H1 (cell line): ENCODE data around the gene CHD6.

Experiments
- CHD1 ChIP-seq: IDR thresholded peaks from 2 replicates; pipeline ENCODE4 v1.6.1; 2012; ENCODE audit warnings: low read depth, low read length, improper control_type of control experiment
- EP300 ChIP-seq, 2 experiments: IDR thresholded peaks; 1 replicate in 1 of 2; 2 replicates in 1 of 2; pipeline ENCODE4 v1.6.1; 2011 to 2012; ENCODE audit warnings: low read depth in 2 of 2, low read length in 2 of 2, mild to moderate bottlenecking in 2 of 2, borderline replicate concordance in 1 of 2, inconsistent platforms in 1 of 2, moderate library complexity in 1 of 2
- PHF8 ChIP-seq: fragments of 200-600 bp; sonication (generic); conservative IDR thresholded peaks from 2 replicates; pipeline ENCODE4 v1.7.1; 2012; ENCODE audit warnings: low read depth, mild to moderate bottlenecking, inconsistent platforms, low read length, moderate library complexity
- POLR2A ChIP-seq, 2 experiments: IDR thresholded peaks; 1 replicate in 1 of 2; 2 replicates in 1 of 2; pipeline ENCODE4 v1.6.1; 2011; ENCODE audit warnings: low read depth in 2 of 2, low read length in 2 of 2, mild to moderate bottlenecking in 2 of 2; ENCODE audit errors: control extremely low read depth in 1 of 2
- POLR2AphosphoS5 ChIP-seq: IDR thresholded peaks from 2 replicates; pipeline ENCODE4 v1.6.1; 2011; ENCODE audit warnings: low read depth, low read length
- SIN3A ChIP-seq, 2 experiments: IDR thresholded peaks in 1 of 2; conservative IDR thresholded peaks in 1 of 2; 2 replicates each; pipeline ENCODE4 v1.6.1; 2011 to 2012; ENCODE audit warnings: low read length in 2 of 2, improper control_type of control experiment in 1 of 2, low read depth in 1 of 2, mild to moderate bottlenecking in 1 of 2
- SIRT6 ChIP-seq: IDR thresholded peaks from one replicate; pipeline ENCODE4 v1.7.1; 2012; ENCODE audit warnings: low read length, inconsistent platforms
- TAF1 ChIP-seq: IDR thresholded peaks from 2 replicates; pipeline ENCODE4 v1.6.1; 2011; ENCODE audit warnings: mild to moderate bottlenecking, low read depth, low read length
- TEAD4 ChIP-seq: IDR thresholded peaks from 2 replicates; pipeline ENCODE4 v1.6.1; 2012; ENCODE audit warnings: low read depth, low read length, inconsistent platforms, mixed read lengths
- YY1 ChIP-seq: IDR thresholded peaks from 2 replicates; pipeline ENCODE4 v1.6.1; 2011; ENCODE audit warnings: low read depth, mild to moderate bottlenecking, low read length
- ZNF274 ChIP-seq: IDR thresholded peaks from 2 replicates; pipeline ENCODE4 v1.7.0; 2012; ENCODE audit warnings: low read length, borderline replicate concordance; ENCODE audit errors: extremely low read depth
- TF ChIP-seq, protein P1 (sequence below), 3 experiments: IDR thresholded peaks; 1 replicate in 2 of 3; 2 replicates in 1 of 3; pipeline versions ENCODE4 v1.5.1 to v1.6.1; 2011; ENCODE audit warnings: low read length in 3 of 3, mild to moderate bottlenecking in 3 of 3, inconsistent platforms in 2 of 3, low read depth in 1 of 3, moderate library complexity in 1 of 3; ENCODE audit not compliant: insufficient read depth in 1 of 3; ENCODE audit errors: control extremely low read depth in 1 of 3

DNA sequence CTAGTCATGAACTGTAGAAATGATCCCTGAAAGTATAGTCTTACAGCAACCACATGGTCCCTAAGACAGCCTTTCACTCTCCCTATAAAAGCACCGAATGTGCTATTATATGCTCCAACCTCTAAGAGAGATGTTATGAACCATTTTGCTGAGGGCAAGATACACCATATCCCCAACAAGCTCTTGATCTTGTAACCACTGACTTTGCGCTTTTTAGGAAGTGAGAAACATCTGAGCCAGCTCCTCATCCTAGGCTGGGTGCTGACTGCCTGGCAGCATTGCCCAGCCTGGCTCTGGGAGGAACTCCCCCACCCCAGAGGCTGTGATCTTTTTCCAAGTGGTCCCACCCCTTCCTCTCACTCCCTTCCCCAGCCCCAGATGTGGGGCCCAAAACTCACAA is 248.5 kb downstream of the CHD6 start:
- TF ChIP-seq, protein P1, sequence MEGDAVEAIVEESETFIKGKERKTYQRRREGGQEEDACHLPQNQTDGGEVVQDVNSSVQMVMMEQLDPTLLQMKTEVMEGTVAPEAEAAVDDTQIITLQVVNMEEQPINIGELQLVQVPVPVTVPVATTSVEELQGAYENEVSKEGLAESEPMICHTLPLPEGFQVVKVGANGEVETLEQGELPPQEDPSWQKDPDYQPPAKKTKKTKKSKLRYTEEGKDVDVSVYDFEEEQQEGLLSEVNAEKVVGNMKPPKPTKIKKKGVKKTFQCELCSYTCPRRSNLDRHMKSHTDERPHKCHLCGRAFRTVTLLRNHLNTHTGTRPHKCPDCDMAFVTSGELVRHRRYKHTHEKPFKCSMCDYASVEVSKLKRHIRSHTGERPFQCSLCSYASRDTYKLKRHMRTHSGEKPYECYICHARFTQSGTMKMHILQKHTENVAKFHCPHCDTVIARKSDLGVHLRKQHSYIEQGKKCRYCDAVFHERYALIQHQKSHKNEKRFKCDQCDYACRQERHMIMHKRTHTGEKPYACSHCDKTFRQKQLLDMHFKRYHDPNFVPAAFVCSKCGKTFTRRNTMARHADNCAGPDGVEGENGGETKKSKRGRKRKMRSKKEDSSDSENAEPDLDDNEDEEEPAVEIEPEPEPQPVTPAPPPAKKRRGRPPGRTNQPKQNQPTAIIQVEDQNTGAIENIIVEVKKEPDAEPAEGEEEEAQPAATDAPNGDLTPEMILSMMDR (IDR thresholded peaks at IDR 0.05; ENCODE audit: control extremely low read depth in 1 of 3, insufficient read depth in 1 of 3, low read depth in 1 of 3, low read length in 3 of 3): no peak
- TF ChIP-seq EP300 (IDR thresholded peaks at IDR 0.05; ENCODE audit: borderline replicate concordance in 1 of 2, low read depth in 2 of 2, low read length in 2 of 2) (no peak), POLR2A (IDR thresholded peaks at IDR 0.05; ENCODE audit: control extremely low read depth in 1 of 2, low read depth in 2 of 2, low read length in 2 of 2) (no peak), YY1 (no peak), ZNF274 (no peak), CHD1 (no peak), SIN3A (conservative IDR thresholded peaks at IDR 0.05 in 1 of 2, IDR thresholded peaks at IDR 0.05 in 1 of 2; ENCODE audit: low read depth in 1 of 2, low read length in 2 of 2) (no peak), TAF1 (no peak), SIRT6 (no peak), PHF8 (no peak), POLR2AphosphoS5 (no peak), TEAD4 (no peak)
